Stomach (tissue), 9 donors: Measurements from ENCODE around the gene NOXRED1. TPM values are rescaled to one million over a fixed set of nuclear protein-coding genes. Genes with fewer than 3 reads are reported as not detected.

Experiments
- DNase-seq, 2 donors: peaks; one replicate each; pipeline versions ENCODE4 v3.0.0 to v3.0.0-alpha.2; 2013 to 2019
- H3K27ac ChIP-seq, 5 donors: fragments of 200-600 bp in 4 of 5; sonication (generic) in 4 of 5; one replicate each; pipeline ENCODE4 v1.5.1; 2013 to 2019; ENCODE audit warnings: mild to moderate bottlenecking in 1 of 5, moderate library complexity in 1 of 5
- H3K27me3 ChIP-seq, 3 donors: fragments of 200-600 bp; sonication (generic); one replicate each; pipeline ENCODE4 v1.5.1; 2017 to 2019; ENCODE audit warnings: mixed run types in 1 of 3
- H3K36me3 ChIP-seq, 4 donors: fragments of 200-600 bp; sonication (generic); 1 replicate in 3 of 4; 2 replicates in 1 of 4; pipeline ENCODE4 v1.5.1; 2016 to 2019
- H3K4me1 ChIP-seq, 4 donors: fragments of 200-600 bp; sonication (generic); one replicate each; pipeline ENCODE4 v1.5.1; 2016 to 2019
- H3K4me3 ChIP-seq, 4 donors: fragments of 200-600 bp; sonication (generic) in 3 of 4; one replicate each; pipeline ENCODE4 v1.5.1; 2016 to 2019; ENCODE audit warnings: mild to moderate bottlenecking in 1 of 4
- H3K9me3 ChIP-seq, 4 donors: fragments of 200-600 bp; sonication (generic); one replicate each; pipeline ENCODE4 v1.5.1; 2016 to 2019
- CTCF ChIP-seq, 7 experiments: fragments of 450-650 bp in 4 of 7; fragments of 200-600 bp in 3 of 7; sonication (generic) in 3 of 7; IDR thresholded peaks; one replicate each; pipeline ENCODE4 v1.5.1; 2016 to 2019; ENCODE audit warnings: antibody characterized with exemption in 7 of 7, control low read depth in 2 of 7, mild to moderate bottlenecking in 1 of 7
- EP300 ChIP-seq: sonication (generic); formaldehyde crosslinking; IDR thresholded peaks from one replicate; pipeline ENCODE4 v1.6.1; 2017; ENCODE audit warnings: antibody characterized with exemption
- POLR2A ChIP-seq, 4 donors: fragments of 450-650 bp; IDR thresholded peaks; one replicate each; pipeline ENCODE4 v1.6.1; 2016; ENCODE audit warnings: antibody characterized with exemption in 4 of 4, control low read depth in 2 of 4, mild to moderate bottlenecking in 1 of 4, moderate library complexity in 1 of 4
- POLR2AphosphoS5 ChIP-seq, 3 donors: sonication (generic); formaldehyde crosslinking; IDR thresholded peaks; one replicate each; pipeline ENCODE4 v1.6.1; 2016; ENCODE audit warnings: antibody characterized with exemption in 3 of 3
- WGBS, 5 donors: extraction: QIAGEN DNeasy Blood & Tissue Kit in 3 of 5; methylation state at CpG; one replicate each; pipeline versions ENCODE4 v1.1.5 to v1.1.7; 2013 to 2018; 5-methylcytosine and 5-hydroxymethylcytosine counted together
- intact Hi-C: fragments of 100-400 bp; cut with DNase I; formaldehyde crosslinking; loops from one replicate; pipeline ENCODE4 v1.15.1; 2023; ENCODE audit warnings: low total_unique reads
- polyA plus RNA-seq, 3 donors: library from polyadenylated mRNA; stranded (reverse); fragments of 200-250 nt; gene quantifications; one replicate each; pipeline ENCODE4 v1.2.3, GENCODE V29; 2013
- total RNA-seq, 5 donors: library from RNA; depleted of rRNA; stranded (reverse); fragments of >200 nt; gene quantifications; one replicate each; pipeline versions ENCODE4 v1.1.0 to v1.2.3, GENCODE V29; 2014 to 2016
- donor health status: healthy with polysubstance abuse.
- donor health status: Bipolar disorder and iron deficiency.
- donor health status: healthy.

NOXRED1 gene
- total and polyA plus RNA-seq, 8 donors = 0.08 to 0.46 (median 0.18) TPM; not detected in 5

DNA sequence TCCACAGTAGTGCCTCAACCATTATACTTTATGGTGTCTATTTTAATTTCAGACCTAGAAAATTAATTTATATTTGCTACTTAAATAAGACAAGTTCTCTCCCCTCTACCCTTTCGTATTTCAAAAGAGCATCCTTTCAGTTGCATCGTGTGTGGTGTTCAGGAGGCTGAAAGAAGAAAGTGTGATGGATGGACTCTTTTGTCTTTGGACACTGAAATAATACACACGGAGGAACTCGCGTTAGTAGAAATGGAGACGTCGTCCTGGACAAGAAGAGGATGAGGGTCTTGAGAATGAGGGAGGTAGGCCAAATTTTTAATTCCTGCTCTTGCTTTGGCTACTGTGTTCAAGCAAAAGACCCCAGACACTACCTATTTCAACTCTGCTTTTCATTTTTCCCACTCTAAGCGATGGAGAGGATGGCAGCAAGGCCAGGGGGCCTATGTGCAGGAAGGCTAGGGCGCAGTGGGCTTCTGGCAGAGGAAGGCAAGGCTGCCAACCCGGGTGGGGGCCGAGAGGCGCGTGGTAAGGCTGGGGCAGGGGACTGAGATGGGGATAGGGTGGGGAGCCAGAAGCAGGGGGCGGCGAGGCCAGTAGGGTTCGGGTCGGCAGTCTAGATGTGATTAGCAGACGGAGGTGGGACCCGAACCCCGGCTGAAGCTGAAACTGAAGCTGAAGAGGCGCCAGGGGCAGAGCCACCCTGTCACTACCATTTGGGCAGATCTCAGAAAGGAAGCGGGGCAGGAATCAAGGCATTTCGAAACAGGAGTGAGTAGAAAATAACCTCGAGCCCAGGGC lies 47.2 kb downstream of the NOXRED1 start:
- intact Hi-C loops = no loop called here
- Histone ChIP-seq H3K4me1 (peaks cover 0 to 35% (median 23%) of the 10 kb centered on the region in 4 donors), H3K4me3 (peak overlapping the region; percentile 80 to 95 (median 90)), H3K27me3 (no peaks in the 10 kb centered on the region), H3K27ac (peak overlapping the region; percentile 80 to 90 (median 87)), H3K36me3 (no peaks in the 10 kb centered on the region), H3K9me3 (no peaks in the 10 kb centered on the region)
- DNase-seq = peak; percentile 25 to 60
- TF ChIP-seq POLR2AphosphoS5 (IDR thresholded peaks at IDR 0.05) (no peak), POLR2A (IDR thresholded peaks at IDR 0.05) (no peak), EP300 (no peak), CTCF (IDR thresholded peaks at IDR 0.05) (no peak)
- 10 to 13% (median 11%) methylated on average over 24 of the region's 24 CpGs for WGBS, 5 donors

DNA sequence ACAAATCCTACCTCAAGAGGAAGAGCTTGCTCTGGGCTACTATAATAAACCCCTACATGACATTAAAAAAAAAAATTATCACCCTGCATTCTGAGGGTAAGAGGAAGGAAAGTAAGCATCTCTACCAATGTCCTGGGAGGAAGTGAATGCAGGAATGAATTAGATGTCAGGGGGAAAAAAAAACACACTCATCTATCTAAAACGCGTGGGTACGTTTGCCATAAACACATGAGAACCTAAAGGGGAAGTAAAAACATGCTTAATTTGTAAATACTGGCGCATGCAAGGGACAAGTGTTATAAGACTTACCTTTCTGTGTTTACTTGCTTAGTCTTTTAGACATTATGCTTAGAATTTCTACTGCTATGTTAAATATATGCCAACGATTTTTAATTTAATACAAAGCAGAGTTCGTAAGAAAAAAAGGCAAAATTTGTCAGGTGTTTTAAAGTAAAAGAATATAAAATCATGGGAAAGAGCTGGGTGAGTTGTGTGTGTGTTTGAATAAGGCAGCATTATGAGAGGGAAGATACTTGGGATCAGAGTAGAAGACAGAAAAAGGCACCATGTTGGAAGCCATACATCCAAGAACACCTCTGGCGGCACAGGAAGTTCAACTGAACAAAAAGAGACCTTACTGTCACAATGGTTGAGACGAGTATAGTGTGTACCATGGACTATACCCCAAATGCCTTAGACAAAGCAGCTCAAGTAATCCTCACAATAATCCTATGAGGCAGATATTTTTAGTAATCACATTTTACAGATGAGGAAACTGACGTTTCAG lies 48.0 kb downstream of the NOXRED1 start:
- intact Hi-C loops = no loop called here
- Histone ChIP-seq H3K27me3 (no peaks in the 10 kb centered on the region), H3K4me3 (peak overlapping the region in 2 of 4 donors; percentile 89 to 95), H3K27ac (peak overlapping the region in 1 of 5 donors; percentile 87), H3K9me3 (no peaks in the 10 kb centered on the region), H3K36me3 (no peaks in the 10 kb centered on the region), H3K4me1 (peaks cover 0 to 35% (median 23%) of the 10 kb centered on the region in 4 donors)
- DNase-seq = no peak
- TF ChIP-seq POLR2A (IDR thresholded peaks at IDR 0.05) (no peak), CTCF (IDR thresholded peaks at IDR 0.05) (no peak), POLR2AphosphoS5 (IDR thresholded peaks at IDR 0.05) (no peak), EP300 (no peak)
- 73 to 84% (median 78%) methylated on average over 9 of the region's 9 CpGs for WGBS, 5 donors

GRCh38 chr14:77372304-77372841 lies 51.0 kb downstream of the NOXRED1 start:
- H3K4me1 ChIP-seq = peaks cover 0 to 30% (median 18%) of the 10 kb centered on the region in 4 donors
- no peaks in the 10 kb centered on the region for H3K27me3 ChIP-seq
- H3K9me3 ChIP-seq = no peaks in the 10 kb centered on the region
- DNase-seq = no peak
- no peak overlapping the region for H3K4me3 ChIP-seq
- intact Hi-C loops = no loop called here
- H3K36me3 ChIP-seq = no peaks in the 10 kb centered on the region
- H3K27ac ChIP-seq = no peak overlapping the region
- WGBS, 5 donors = 46 to 56% (median 49%) methylated on average over 4 of the region's 4 CpGs
- no peak for TF ChIP-seq EP300
- no peak for TF ChIP-seq POLR2A (IDR thresholded peaks at IDR 0.05)
- no peak for TF ChIP-seq CTCF (IDR thresholded peaks at IDR 0.05)
- no peak for TF ChIP-seq POLR2AphosphoS5 (IDR thresholded peaks at IDR 0.05)

GRCh38 chr14:77369285-77369684 lies 54.0 kb downstream of the NOXRED1 start:
- Histone ChIP-seq H3K27ac (no peak overlapping the region), H3K27me3 (no peaks in the 10 kb centered on the region), H3K9me3 (no peaks in the 10 kb centered on the region), H3K36me3 (no peaks in the 10 kb centered on the region), H3K4me1 (peaks cover 0 to 7% (median 2%) of the 10 kb centered on the region in 4 donors), H3K4me3 (no peak overlapping the region)
- intact Hi-C loops = no loop called here
- TF ChIP-seq EP300 = no peak
- TF ChIP-seq POLR2AphosphoS5 (IDR thresholded peaks at IDR 0.05) = no peak
- DNase-seq = no peak
- 19 to 87% (median 73%) methylated on average over 1 of the region's 1 CpG for WGBS, 5 donors
